OCI-LY3 (cell line): ENCODE measurements around the gene BMP2K.

Experiments used
- EZH2phosphoT487 ChIP-seq: fragments of 200-600 bp; shearing (Covaris generic); IDR thresholded peaks from 2 replicates; pipeline ENCODE4 v1.6.1; 2018; ENCODE audit warnings: antibody characterized with exemption, mixed run types, low read depth
- TF ChIP-seq, protein P1 (sequence below): fragments of 200-600, 300-600 bp; sonication (generic); IDR thresholded peaks from 2 replicates; pipeline ENCODE4 v1.5.1; 2014; ENCODE audit warnings: antibody characterized with exemption, low read length, low read depth

DNA sequence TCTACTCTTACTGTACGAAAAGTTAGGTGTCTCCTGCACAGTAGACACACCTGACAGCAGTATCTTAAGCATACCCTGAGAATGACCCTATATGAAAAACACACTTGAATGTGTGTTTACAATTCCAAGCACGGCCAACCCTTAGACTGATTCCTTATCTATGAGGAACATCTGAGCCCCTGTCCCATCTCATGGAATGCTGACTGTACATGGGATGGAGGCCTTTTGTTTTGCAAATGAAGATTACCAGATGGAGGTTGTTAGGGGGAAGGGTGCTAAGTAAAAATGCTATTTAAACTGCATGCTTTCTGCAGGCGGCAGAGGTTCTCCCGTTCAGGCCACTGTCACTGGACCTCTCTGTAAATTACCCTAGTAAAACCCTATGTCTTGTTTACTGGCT, 160.8 kb downstream of the BMP2K start:
- TF ChIP-seq, protein P1, sequence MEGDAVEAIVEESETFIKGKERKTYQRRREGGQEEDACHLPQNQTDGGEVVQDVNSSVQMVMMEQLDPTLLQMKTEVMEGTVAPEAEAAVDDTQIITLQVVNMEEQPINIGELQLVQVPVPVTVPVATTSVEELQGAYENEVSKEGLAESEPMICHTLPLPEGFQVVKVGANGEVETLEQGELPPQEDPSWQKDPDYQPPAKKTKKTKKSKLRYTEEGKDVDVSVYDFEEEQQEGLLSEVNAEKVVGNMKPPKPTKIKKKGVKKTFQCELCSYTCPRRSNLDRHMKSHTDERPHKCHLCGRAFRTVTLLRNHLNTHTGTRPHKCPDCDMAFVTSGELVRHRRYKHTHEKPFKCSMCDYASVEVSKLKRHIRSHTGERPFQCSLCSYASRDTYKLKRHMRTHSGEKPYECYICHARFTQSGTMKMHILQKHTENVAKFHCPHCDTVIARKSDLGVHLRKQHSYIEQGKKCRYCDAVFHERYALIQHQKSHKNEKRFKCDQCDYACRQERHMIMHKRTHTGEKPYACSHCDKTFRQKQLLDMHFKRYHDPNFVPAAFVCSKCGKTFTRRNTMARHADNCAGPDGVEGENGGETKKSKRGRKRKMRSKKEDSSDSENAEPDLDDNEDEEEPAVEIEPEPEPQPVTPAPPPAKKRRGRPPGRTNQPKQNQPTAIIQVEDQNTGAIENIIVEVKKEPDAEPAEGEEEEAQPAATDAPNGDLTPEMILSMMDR = no peak
- TF ChIP-seq EZH2phosphoT487 = no peak
